WTC11 (cell line): ENCODE data around the gene HLCS. TPM values are rescaled to one million over a fixed set of nuclear protein-coding genes. Genes with fewer than 3 reads are reported as not detected.

Source experiments
- ATAC-seq: fragments of 200-7000 bp; cut with Tn5 transposase; 2 replicates; pipeline ENCODE4 v1.10.0; 2021; ENCODE audit warnings: mild to moderate bottlenecking, moderate library complexity
- CTCF ChIA-PET: fragments of 300-600 bp; sonication (Branson Sonifier 250); formaldehyde crosslinking; loops from one replicate; lab custom pipeline; 2021; ENCODE audit warnings: antibody characterized with exemption; lab: Charles Lee
- POLR2A ChIA-PET: fragments of 350-600 bp; sonication (Branson Sonifier 250); formaldehyde crosslinking; loops from one replicate; lab custom pipeline; 2021; ENCODE audit warnings: antibody characterized with exemption; lab: Charles Lee
- DNase-seq: peaks from one replicate; pipeline ENCODE4 v3.0.0; 2021; ENCODE audit warnings: low spot score
- H3K27ac Mint-ChIP-seq: 2 replicates; pipeline ENCODE4 v1.8.0; 2021; ENCODE audit warnings: mixed read lengths
- H3K27me3 Mint-ChIP-seq: 2 replicates; pipeline ENCODE4 v1.8.0; 2021; ENCODE audit warnings: low read depth, mild to moderate bottlenecking, moderate library complexity, mixed read lengths
- H3K36me3 Mint-ChIP-seq: 2 replicates; pipeline ENCODE4 v1.8.0; 2021; ENCODE audit warnings: mixed read lengths
- H3K4me1 Mint-ChIP-seq: 2 replicates; pipeline ENCODE4 v1.8.0; 2022; ENCODE audit warnings: mixed read lengths
- H3K4me3 Mint-ChIP-seq: 2 replicates; pipeline ENCODE4 v1.8.0; 2021; ENCODE audit warnings: mild to moderate bottlenecking, moderate library complexity, mixed read lengths
- H3K9me3 Mint-ChIP-seq: 2 replicates; pipeline ENCODE4 v1.8.0; 2021; ENCODE audit warnings: mixed read lengths
- AFF4 ChIP-seq: sonication (generic); formaldehyde crosslinking; IDR thresholded peaks from 2 replicates; pipeline ENCODE4 v1.8.1; 2023; ENCODE audit warnings: mild to moderate bottlenecking, missing genetic modification reagents, borderline replicate concordance
- CBFB ChIP-seq: sonication (generic); formaldehyde crosslinking; IDR thresholded peaks from 2 replicates; pipeline ENCODE4 v1.8.1; 2022; ENCODE audit warnings: mild to moderate bottlenecking, low read depth, missing genetic modification reagents
- CTCF ChIP-seq: fragments of 200-600 bp; IDR thresholded peaks from 2 replicates; pipeline ENCODE4 v1.8.0; 2022; ENCODE audit warnings: antibody characterized with exemption
- E2F4 ChIP-seq: sonication (generic); formaldehyde crosslinking; IDR thresholded peaks from 2 replicates; pipeline ENCODE4 v1.8.1; 2022; ENCODE audit warnings: low read depth, mild to moderate bottlenecking, moderate library complexity, missing genetic modification reagents, borderline replicate concordance
- ESRRA ChIP-seq: sonication (generic); formaldehyde crosslinking; IDR thresholded peaks from 2 replicates; pipeline ENCODE4 v1.8.1; 2022; ENCODE audit warnings: mild to moderate bottlenecking, missing genetic modification reagents, borderline replicate concordance
- GABPB1 ChIP-seq: sonication (generic); formaldehyde crosslinking; IDR thresholded peaks from 2 replicates; pipeline ENCODE4 v1.8.1; 2023; ENCODE audit warnings: mild to moderate bottlenecking, missing genetic modification reagents
- HMGA2 ChIP-seq: fragments of 250-450 bp; sonication (Bioruptor Pico); IDR thresholded peaks from 2 replicates; pipeline ENCODE4 v1.4.0; 2021; ENCODE audit warnings: mild to moderate bottlenecking, moderate library complexity
- NFYB ChIP-seq: sonication (generic); formaldehyde crosslinking; conservative IDR thresholded peaks from 2 replicates; pipeline ENCODE4 v1.8.0; 2022; ENCODE audit warnings: low read depth, missing genetic modification reagents
- NR3C1 ChIP-seq: sonication (generic); formaldehyde crosslinking; conservative IDR thresholded peaks from 2 replicates; pipeline ENCODE4 v1.8.1; 2023; ENCODE audit warnings: low read depth, mild to moderate bottlenecking, missing genetic modification reagents
- SMAD3 ChIP-seq: sonication (generic); formaldehyde crosslinking; IDR thresholded peaks from 2 replicates; pipeline ENCODE4 v1.8.0; 2022; ENCODE audit warnings: missing genetic modification reagents, mild to moderate bottlenecking, borderline replicate concordance
- SMAD4 ChIP-seq: sonication (generic); formaldehyde crosslinking; IDR thresholded peaks from 2 replicates; pipeline ENCODE4 v1.8.0; 2022; ENCODE audit warnings: mild to moderate bottlenecking, missing genetic modification reagents
- SP1 ChIP-seq: sonication (generic); formaldehyde crosslinking; conservative IDR thresholded peaks from 2 replicates; pipeline ENCODE4 v1.8.1; 2022; ENCODE audit warnings: missing genetic modification reagents
- ZNF232 ChIP-seq: sonication (generic); formaldehyde crosslinking; IDR thresholded peaks from 2 replicates; pipeline ENCODE4 v1.8.0; 2022; ENCODE audit warnings: mild to moderate bottlenecking, missing genetic modification reagents
- ZNF263 ChIP-seq: sonication (generic); formaldehyde crosslinking; IDR thresholded peaks from 2 replicates; pipeline ENCODE4 v1.8.1; 2022; ENCODE audit warnings: low read depth, mild to moderate bottlenecking, moderate library complexity, missing genetic modification reagents
- ZNF416 ChIP-seq: fragments of 250-450 bp; sonication (Bioruptor Pico); IDR thresholded peaks from 2 replicates; pipeline ENCODE4 v1.9.0; 2021; ENCODE audit warnings: mild to moderate bottlenecking, inconsistent platforms
- ZNF512 ChIP-seq: sonication (generic); formaldehyde crosslinking; IDR thresholded peaks from 2 replicates; pipeline ENCODE4 v1.8.1; 2022; ENCODE audit warnings: missing genetic modification reagents, borderline replicate concordance
- total RNA-seq: library from RNA; stranded (reverse); gene quantifications from 3 replicates; pipeline ENCODE4 v1.2.3, GENCODE V29; 2021
- TF ChIP-seq, protein P1 (sequence below): sonication (generic); formaldehyde crosslinking; IDR thresholded peaks from 2 replicates; pipeline ENCODE4 v1.8.1; 2022; ENCODE audit warnings: mild to moderate bottlenecking, missing genetic modification reagents, moderate library complexity, borderline replicate concordance
- TF ChIP-seq, protein P2 (sequence below): sonication (generic); formaldehyde crosslinking; IDR thresholded peaks from 2 replicates; pipeline ENCODE4 v1.8.1; 2023; ENCODE audit warnings: mild to moderate bottlenecking, missing genetic modification reagents

HLCS gene
- total RNA-seq, 1 experiment from 2014 or later: 9.3 TPM

DNA sequence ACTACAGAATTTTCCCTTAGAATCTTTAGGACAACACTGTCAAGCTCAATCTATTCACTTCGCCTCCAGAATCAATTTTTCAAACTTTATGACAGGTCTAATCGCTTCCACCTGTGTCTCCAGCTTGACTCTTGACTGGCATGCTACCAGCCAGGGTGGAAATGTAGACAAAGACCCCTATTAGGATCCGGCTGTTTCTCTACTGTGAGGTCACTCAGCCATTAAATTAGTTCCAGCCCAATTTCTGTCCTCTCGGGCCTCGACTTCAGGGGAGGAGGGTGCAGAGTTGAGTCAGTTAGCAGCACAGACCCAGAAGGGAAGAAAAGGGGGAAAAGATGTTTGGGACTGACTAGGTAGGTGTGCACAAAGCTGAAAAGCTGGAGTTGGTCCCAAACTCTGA lies 78.5 kb downstream of the HLCS start:
- POLR2A ChIA-PET: no interaction called here
- CTCF ChIA-PET: interaction anchor here (1.8 kb wide), 1 partner anchor 30 kb away, joined by 4 read pairs; no protein-coding TSS in a partner anchor
- DNase-seq (no peak), ATAC-seq (no peak)
- Mint-ChIP-seq H3K27ac (no peak overlapping the region), H3K36me3 (peaks cover 21% of the 10 kb centered on the region), H3K4me3 (no peak overlapping the region), H3K27me3 (peaks cover 2% of the 10 kb centered on the region; the same call in 1 of the 2 replicates), H3K9me3 (peaks cover 21% of the 10 kb centered on the region), H3K4me1 (peaks cover 18% of the 10 kb centered on the region)
- TF ChIP-seq NR3C1 (CRISPR knock-in tag) (no peak), HMGA2 (CRISPR knock-in tag) (no peak), E2F4 (CRISPR knock-in tag) (no peak), SMAD4 (CRISPR knock-in tag) (no peak), AFF4 (no peak), ZNF232 (CRISPR knock-in tag) (no peak), ESRRA (CRISPR knock-in tag) (no peak), GABPB1 (CRISPR knock-in tag) (no peak)

DNA sequence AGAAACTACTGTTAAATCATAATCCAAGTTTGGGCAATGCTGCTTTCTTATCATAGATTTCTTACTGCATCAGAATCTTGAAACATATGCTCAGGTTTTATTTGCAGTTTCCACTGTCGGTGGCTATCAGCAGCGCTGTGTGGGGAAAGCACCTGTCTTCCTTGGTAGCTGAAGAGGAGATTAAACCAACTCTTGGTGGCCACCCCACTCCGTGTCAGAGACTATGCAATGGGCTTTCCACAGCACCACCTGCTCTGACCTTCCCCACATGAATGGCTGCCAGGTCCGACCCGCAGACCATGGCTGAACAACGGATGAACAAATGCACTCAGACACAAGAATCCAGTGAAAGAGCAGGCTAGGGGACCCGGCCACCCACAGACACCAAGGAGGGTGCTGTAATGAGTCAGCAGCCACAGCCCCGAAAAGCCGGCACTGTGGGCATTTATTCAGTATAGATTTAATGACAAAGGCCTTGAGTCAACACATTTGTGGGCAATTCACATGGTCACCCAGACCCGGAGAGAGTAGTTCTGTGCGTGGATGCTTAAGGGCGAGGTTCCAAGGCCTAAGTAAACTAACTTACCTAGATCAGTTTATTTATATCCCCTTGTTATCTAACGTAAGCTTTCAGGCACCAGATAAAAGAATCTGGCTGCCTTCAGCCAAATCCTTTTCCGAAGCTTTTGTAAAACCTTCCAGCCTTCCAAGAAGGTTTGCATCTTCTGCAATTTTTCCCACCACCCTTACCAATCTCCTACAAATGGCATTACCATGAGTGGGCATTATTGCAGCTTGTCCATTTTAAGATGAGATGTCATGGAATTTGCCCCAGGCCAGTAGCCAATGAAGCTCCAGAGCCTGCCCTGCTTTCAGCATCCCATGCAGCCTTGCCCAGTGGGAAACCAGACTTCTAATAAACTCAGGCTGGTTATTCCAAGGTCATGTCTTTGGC lies 82.7 kb downstream of the HLCS start:
- peaks cover 33% of the 10 kb centered on the region for H3K9me3 Mint-ChIP-seq
- peaks cover 5% of the 10 kb centered on the region; the same call in 1 of the 2 replicates for H3K4me1 Mint-ChIP-seq
- POLR2A ChIA-PET: no interaction called here
- CTCF ChIA-PET: no interaction called here
- H3K27me3 Mint-ChIP-seq: peaks cover 4% of the 10 kb centered on the region; the same call in 1 of the 2 replicates
- no peak for DNase-seq
- no peak overlapping the region for H3K27ac Mint-ChIP-seq
- no peak for ATAC-seq
- peaks cover 25% of the 10 kb centered on the region for H3K36me3 Mint-ChIP-seq
- H3K4me3 Mint-ChIP-seq: no peak overlapping the region
- no peak for TF ChIP-seq ZNF416 (CRISPR knock-in tag)
- no peak for TF ChIP-seq CBFB (CRISPR knock-in tag)
- no peak for TF ChIP-seq SMAD4 (CRISPR knock-in tag)
- no peak for TF ChIP-seq SP1 (CRISPR knock-in tag)
- TF ChIP-seq NFYB (CRISPR knock-in tag): no peak
- TF ChIP-seq, protein P1, sequence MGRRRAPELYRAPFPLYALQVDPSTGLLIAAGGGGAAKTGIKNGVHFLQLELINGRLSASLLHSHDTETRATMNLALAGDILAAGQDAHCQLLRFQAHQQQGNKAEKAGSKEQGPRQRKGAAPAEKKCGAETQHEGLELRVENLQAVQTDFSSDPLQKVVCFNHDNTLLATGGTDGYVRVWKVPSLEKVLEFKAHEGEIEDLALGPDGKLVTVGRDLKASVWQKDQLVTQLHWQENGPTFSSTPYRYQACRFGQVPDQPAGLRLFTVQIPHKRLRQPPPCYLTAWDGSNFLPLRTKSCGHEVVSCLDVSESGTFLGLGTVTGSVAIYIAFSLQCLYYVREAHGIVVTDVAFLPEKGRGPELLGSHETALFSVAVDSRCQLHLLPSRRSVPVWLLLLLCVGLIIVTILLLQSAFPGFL: no peak
- TF ChIP-seq CTCF: no peak
- TF ChIP-seq ZNF263 (CRISPR knock-in tag): no peak
- no peak for TF ChIP-seq E2F4 (CRISPR knock-in tag)
- TF ChIP-seq SMAD3 (CRISPR knock-in tag): no peak
- TF ChIP-seq ZNF512 (CRISPR knock-in tag): no peak
- TF ChIP-seq, protein P2, sequence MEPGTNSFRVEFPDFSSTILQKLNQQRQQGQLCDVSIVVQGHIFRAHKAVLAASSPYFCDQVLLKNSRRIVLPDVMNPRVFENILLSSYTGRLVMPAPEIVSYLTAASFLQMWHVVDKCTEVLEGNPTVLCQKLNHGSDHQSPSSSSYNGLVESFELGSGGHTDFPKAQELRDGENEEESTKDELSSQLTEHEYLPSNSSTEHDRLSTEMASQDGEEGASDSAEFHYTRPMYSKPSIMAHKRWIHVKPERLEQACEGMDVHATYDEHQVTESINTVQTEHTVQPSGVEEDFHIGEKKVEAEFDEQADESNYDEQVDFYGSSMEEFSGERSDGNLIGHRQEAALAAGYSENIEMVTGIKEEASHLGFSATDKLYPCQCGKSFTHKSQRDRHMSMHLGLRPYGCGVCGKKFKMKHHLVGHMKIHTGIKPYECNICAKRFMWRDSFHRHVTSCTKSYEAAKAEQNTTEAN (CRISPR knock-in tag): no peak
